Stimulated activated naive B cell treated with anti-CD40 and anti-IgM and Interleukin-4, amounts not matched to agents 10 μg/mL and 1 μg/mL and 100 μg/mL, for 72 hours (primary cell): ENCODE data around the gene RSRC1.
A peak's percentile ranks its signal among the peaks of the same experiment; 100 is the strongest.
"Not testable (repeated sequence)": the region's sequence is repeated elsewhere in the genome, so short reads cannot be mapped to it uniquely, and the experiment has no call there.

Experiments
- ATAC-seq, 2 donors: fragments of 150-1000 bp; cut with Tn5 transposase; replicated peaks; 2 replicates each; pipeline ENCODE4 v1.10.0; 2021; ENCODE audit warnings: moderate library complexity in 1 of 2
- DNase-seq: peaks from one replicate; pipeline ENCODE4 v3.0.0; 2021
- H3K27ac Mint-ChIP-seq: one replicate; pipeline ENCODE4 v1.8.0; 2022; ENCODE audit warnings: mild to moderate bottlenecking, mixed read lengths
- H3K27me3 Mint-ChIP-seq, 2 donors: one replicate each; pipeline ENCODE4 v1.8.0; 2022; ENCODE audit warnings: mixed read lengths in 2 of 2
- H3K36me3 Mint-ChIP-seq, 2 donors: one replicate each; pipeline ENCODE4 v1.8.0; 2022; ENCODE audit warnings: mixed read lengths in 2 of 2, mild to moderate bottlenecking in 1 of 2
- H3K4me1 Mint-ChIP-seq, 2 donors: one replicate each; pipeline ENCODE4 v1.8.0; 2022; ENCODE audit warnings: mixed read lengths in 2 of 2, mild to moderate bottlenecking in 1 of 2
- H3K4me3 Mint-ChIP-seq, 2 donors: one replicate each; pipeline ENCODE4 v1.8.0; 2022; ENCODE audit warnings: mild to moderate bottlenecking in 2 of 2, mixed read lengths in 2 of 2, moderate library complexity in 1 of 2
- H3K9me3 Mint-ChIP-seq, 2 donors: one replicate each; pipeline ENCODE4 v1.8.0; 2022; ENCODE audit warnings: mixed read lengths in 2 of 2, mild to moderate bottlenecking in 1 of 2

RSRC1 gene

DNA sequence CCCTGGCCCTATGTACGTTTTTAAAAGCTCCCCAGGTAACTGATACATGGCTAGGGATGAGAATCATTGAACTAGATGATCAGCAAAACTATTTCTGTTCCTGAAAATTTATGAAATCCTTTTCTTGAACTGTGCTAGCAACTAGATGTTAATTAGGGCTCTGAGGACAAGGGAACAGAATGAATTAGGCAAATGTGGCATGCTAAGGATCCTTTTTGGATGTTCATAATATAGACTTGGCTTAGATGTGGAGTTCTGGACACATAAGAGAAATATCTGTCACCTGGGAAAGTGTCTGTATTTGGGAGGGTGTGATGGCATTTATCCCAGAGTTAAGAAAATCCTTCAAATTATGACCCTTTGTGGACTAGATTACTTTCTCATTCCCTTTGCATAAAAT, 71.2 kb downstream of the RSRC1 start:
- Mint-ChIP-seq H3K4me3 (no peak overlapping the region), H3K4me1 (no peaks in the 10 kb centered on the region), H3K27me3 (no peaks in the 10 kb centered on the region), H3K9me3 (peaks cover 5 to 8% of the 10 kb centered on the region in 2 donors), H3K27ac (no peak overlapping the region), H3K36me3 (peaks cover 10 to 13% of the 10 kb centered on the region in 2 donors)
- no peak for ATAC-seq
- DNase-seq = no peak

GRCh38 chr3:158185711-158186110, 75.8 kb downstream of the RSRC1 start:
- H3K27ac Mint-ChIP-seq = no peak overlapping the region
- ATAC-seq (no peak), DNase-seq (no peak)
- H3K9me3 Mint-ChIP-seq = peaks cover 0 to 1% of the 10 kb centered on the region in 2 donors
- peaks cover 5 to 9% of the 10 kb centered on the region in 2 donors for H3K36me3 Mint-ChIP-seq
- H3K4me3 Mint-ChIP-seq = no peak overlapping the region
- no peaks in the 10 kb centered on the region for H3K27me3 Mint-ChIP-seq
- peaks cover 0 to 5% of the 10 kb centered on the region in 2 donors for H3K4me1 Mint-ChIP-seq

- Mint-ChIP-seq H3K36me3 (peaks cover 41 to 71% of the 10 kb centered on the region in 2 donors), H3K4me1 (peaks cover 0 to 3% of the 10 kb centered on the region in 2 donors), H3K9me3 (peaks cover 24% of the 10 kb centered on the region in 2 donors), H3K27me3 (no peaks in the 10 kb centered on the region), H3K4me3 (no peak overlapping the region), H3K27ac (no peak overlapping the region)
- no peak for DNase-seq
- ATAC-seq = no peak
Observed at GRCh38 chr3:158200955-158201354, 91.1 kb downstream of the RSRC1 start.

GRCh38 chr3:158205324-158205723, 95.4 kb downstream of the RSRC1 start:
- H3K36me3 Mint-ChIP-seq = peaks cover 26 to 47% of the 10 kb centered on the region in 2 donors
- H3K4me3 Mint-ChIP-seq = no peak overlapping the region
- no peak for ATAC-seq

GRCh38 chr3:158205994-158206393, 96.1 kb downstream of the RSRC1 start:
- no peak overlapping the region for H3K27ac Mint-ChIP-seq
- ATAC-seq (no peak), DNase-seq (no peak)
- no peak overlapping the region for H3K4me3 Mint-ChIP-seq
- peaks cover 24 to 45% of the 10 kb centered on the region in 2 donors for H3K36me3 Mint-ChIP-seq
- H3K9me3 Mint-ChIP-seq = peaks cover 4 to 5% of the 10 kb centered on the region in 2 donors
- H3K4me1 Mint-ChIP-seq = no peaks in the 10 kb centered on the region
- no peaks in the 10 kb centered on the region for H3K27me3 Mint-ChIP-seq

More at GRCh38 chr3:158205324-158205723, 95.4 kb downstream of the RSRC1 start:
- Mint-ChIP-seq H3K9me3 (peaks cover 6 to 11% of the 10 kb centered on the region in 2 donors), H3K27ac (no peak overlapping the region), H3K4me1 (no peaks in the 10 kb centered on the region), H3K27me3 (no peaks in the 10 kb centered on the region)
- no peak for DNase-seq

DNA sequence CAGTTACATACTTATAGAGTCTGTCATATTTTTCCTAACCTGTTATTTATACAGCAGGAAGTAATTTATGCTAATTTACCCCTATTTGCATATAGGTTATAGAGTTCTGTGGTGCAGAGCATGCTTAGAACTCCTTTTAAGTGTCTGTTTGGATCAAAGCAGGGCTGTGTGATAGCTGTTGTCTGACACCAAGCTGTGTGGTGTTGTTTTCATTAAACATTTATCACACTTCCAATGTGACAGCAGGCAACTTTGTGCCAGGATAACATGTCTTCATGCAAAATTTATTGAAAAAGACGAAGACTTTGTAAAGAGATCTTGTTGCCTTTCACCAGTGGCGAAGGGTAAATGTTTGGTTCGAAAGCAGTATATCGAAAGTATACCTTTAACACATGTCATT, 100.2 kb downstream of the RSRC1 start:
- Mint-ChIP-seq H3K27ac (no peak overlapping the region), H3K9me3 (no peaks in the 10 kb centered on the region), H3K4me1 (no peaks in the 10 kb centered on the region), H3K4me3 (no peak overlapping the region), H3K27me3 (no peaks in the 10 kb centered on the region), H3K36me3 (peaks cover 19 to 35% of the 10 kb centered on the region in 2 donors)
- ATAC-seq = no peak
- DNase-seq = no peak

DNA sequence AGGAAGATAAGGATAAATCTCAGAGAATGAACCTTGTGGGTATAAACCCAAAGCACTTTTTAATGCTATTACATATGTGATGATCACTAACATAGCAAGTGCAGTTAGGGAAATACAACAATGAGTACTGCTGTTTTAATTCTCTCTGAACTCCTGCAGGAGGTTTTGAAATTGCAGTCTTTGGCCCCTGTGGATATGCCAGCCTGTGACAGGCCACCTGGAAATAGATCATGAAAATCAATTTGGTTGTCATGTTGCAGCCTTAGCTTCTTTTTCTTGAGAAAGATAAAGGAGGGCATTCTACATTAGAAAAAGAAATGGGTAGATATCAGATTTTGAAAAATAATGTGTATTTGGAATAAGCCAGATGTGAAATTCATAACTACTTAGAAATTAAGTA, 103.6 kb downstream of the RSRC1 start:
- Mint-ChIP-seq H3K4me3 (no peak overlapping the region), H3K4me1 (no peaks in the 10 kb centered on the region), H3K36me3 (peaks cover 18 to 39% of the 10 kb centered on the region in 2 donors), H3K27me3 (no peaks in the 10 kb centered on the region), H3K27ac (no peak overlapping the region), H3K9me3 (no peaks in the 10 kb centered on the region)
- DNase-seq (no peak), ATAC-seq (no peak)

- Mint-ChIP-seq H3K4me3 (no peak overlapping the region), H3K27me3 (no peaks in the 10 kb centered on the region), H3K9me3 (no peaks in the 10 kb centered on the region), H3K27ac (no peak overlapping the region), H3K36me3 (peaks cover 11 to 30% of the 10 kb centered on the region in 2 donors), H3K4me1 (peaks cover 0 to under 1% of the 10 kb centered on the region in 2 donors)
- no peak for ATAC-seq
- no peak for DNase-seq
Observed at GRCh38 chr3:158217992-158218391, 108.1 kb downstream of the RSRC1 start.

GRCh38 chr3:158220575-158220974, 110.7 kb downstream of the RSRC1 start:
- H3K27ac Mint-ChIP-seq = no peak overlapping the region
- peaks cover 4 to 18% of the 10 kb centered on the region in 2 donors for H3K36me3 Mint-ChIP-seq
- no peak for ATAC-seq
- no peaks in the 10 kb centered on the region for H3K9me3 Mint-ChIP-seq
- DNase-seq = no peak
- H3K4me1 Mint-ChIP-seq = peaks cover 0 to 1% of the 10 kb centered on the region in 2 donors
- H3K27me3 Mint-ChIP-seq = no peaks in the 10 kb centered on the region
- no peak overlapping the region for H3K4me3 Mint-ChIP-seq

GRCh38 chr3:158221426-158221825, 111.5 kb downstream of the RSRC1 start:
- ATAC-seq = no peak
- no peak for DNase-seq
- H3K9me3 Mint-ChIP-seq = no peaks in the 10 kb centered on the region
- peaks cover 0 to 1% of the 10 kb centered on the region in 2 donors for H3K4me1 Mint-ChIP-seq
- no peak overlapping the region for H3K4me3 Mint-ChIP-seq
- no peaks in the 10 kb centered on the region for H3K27me3 Mint-ChIP-seq
- peaks cover 4 to 23% of the 10 kb centered on the region in 2 donors for H3K36me3 Mint-ChIP-seq
- H3K27ac Mint-ChIP-seq = no peak overlapping the region

DNA sequence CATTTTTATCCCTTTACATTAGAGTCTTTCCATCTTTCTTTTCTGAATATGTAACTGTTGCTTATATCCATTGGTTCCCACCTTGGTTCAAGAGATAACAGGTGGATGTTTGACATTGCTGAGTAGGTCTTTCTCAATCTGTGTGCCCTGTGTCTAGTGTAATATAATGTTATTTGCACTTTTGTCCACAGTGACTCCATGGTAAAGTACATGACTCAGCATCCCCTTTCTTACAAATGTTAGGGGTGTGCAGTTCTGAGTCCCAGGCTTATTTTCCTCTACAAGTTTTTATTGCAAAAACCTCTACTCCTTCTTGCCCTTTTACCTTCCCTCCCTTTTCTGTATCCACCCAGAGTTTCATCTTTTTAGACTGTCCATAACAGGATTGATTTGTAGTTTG, 116.5 kb downstream of the RSRC1 start:
- H3K4me1 Mint-ChIP-seq = peaks cover 0 to 1% of the 10 kb centered on the region in 2 donors
- no peaks in the 10 kb centered on the region for H3K27me3 Mint-ChIP-seq
- no peak overlapping the region for H3K4me3 Mint-ChIP-seq
- ATAC-seq (no peak), DNase-seq (no peak)
- no peak overlapping the region for H3K27ac Mint-ChIP-seq
- peaks cover 7 to 25% of the 10 kb centered on the region in 2 donors for H3K36me3 Mint-ChIP-seq
- H3K9me3 Mint-ChIP-seq = no peaks in the 10 kb centered on the region

GRCh38 chr3:158228942-158229341, 119.1 kb downstream of the RSRC1 start:
- not testable (repeated sequence) for DNase-seq, H3K4me3 Mint-ChIP-seq, H3K4me1 Mint-ChIP-seq, H3K9me3 Mint-ChIP-seq, H3K27ac Mint-ChIP-seq, ATAC-seq, H3K27me3 Mint-ChIP-seq
- peaks cover 3 to 16% of the 10 kb centered on the region in 2 donors for H3K36me3 Mint-ChIP-seq

- Mint-ChIP-seq H3K27me3 (no peaks in the 10 kb centered on the region), H3K9me3 (peaks cover 6 to 8% of the 10 kb centered on the region in 2 donors), H3K4me1 (no peaks in the 10 kb centered on the region), H3K4me3 (no peak overlapping the region), H3K36me3 (peaks cover 19 to 22% of the 10 kb centered on the region in 2 donors), H3K27ac (no peak overlapping the region)
- DNase-seq (no peak), ATAC-seq (no peak)
Observed at GRCh38 chr3:158233791-158234190, 123.9 kb downstream of the RSRC1 start.

GRCh38 chr3:158244274-158244673, 134.4 kb downstream of the RSRC1 start:
- H3K27ac Mint-ChIP-seq = no peak overlapping the region
- peaks cover 8 to 27% of the 10 kb centered on the region in 2 donors for H3K4me1 Mint-ChIP-seq
- ATAC-seq (no peak), DNase-seq (no peak)
- H3K27me3 Mint-ChIP-seq = no peaks in the 10 kb centered on the region
- peaks cover 16 to 23% of the 10 kb centered on the region in 2 donors for H3K9me3 Mint-ChIP-seq
- peaks cover 33 to 52% of the 10 kb centered on the region in 2 donors for H3K36me3 Mint-ChIP-seq
- H3K4me3 Mint-ChIP-seq = no peak overlapping the region

DNA sequence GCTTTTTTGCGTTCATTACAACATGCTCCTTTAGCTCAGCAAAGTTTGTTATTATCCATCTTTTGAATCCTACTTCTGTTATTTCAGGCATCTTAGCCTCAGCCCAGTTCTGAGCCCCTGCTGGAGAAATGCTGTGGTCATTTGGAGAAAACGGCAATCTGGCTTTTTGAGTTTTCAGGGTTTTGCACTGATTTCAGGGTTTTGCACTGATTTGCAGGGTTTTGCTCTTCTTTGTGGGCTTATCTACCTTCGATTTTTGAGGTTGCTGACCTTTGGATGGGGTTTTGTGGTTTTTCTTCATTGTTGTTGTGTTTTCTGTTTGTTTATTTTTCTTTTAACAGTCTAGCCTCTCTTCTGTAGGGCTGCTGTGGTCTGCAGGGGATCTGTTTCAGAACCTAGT, 137.4 kb downstream of the RSRC1 start:
- DNase-seq (no peak), ATAC-seq (no peak)
- H3K4me3 Mint-ChIP-seq = no peak overlapping the region
- peaks cover 8 to 28% of the 10 kb centered on the region in 2 donors for H3K4me1 Mint-ChIP-seq
- no peak overlapping the region for H3K27ac Mint-ChIP-seq
- H3K36me3 Mint-ChIP-seq = peaks cover 45 to 69% of the 10 kb centered on the region in 2 donors
- H3K27me3 Mint-ChIP-seq = no peaks in the 10 kb centered on the region
- H3K9me3 Mint-ChIP-seq = peaks cover 16 to 30% of the 10 kb centered on the region in 2 donors

- Mint-ChIP-seq H3K27me3 (no peaks in the 10 kb centered on the region), H3K4me1 (peaks cover 8 to 28% of the 10 kb centered on the region in 2 donors), H3K4me3 (no peak overlapping the region), H3K9me3 (peaks cover 21 to 35% of the 10 kb centered on the region in 2 donors), H3K27ac (no peak overlapping the region), H3K36me3 (peaks cover 49 to 71% of the 10 kb centered on the region in 2 donors)
- DNase-seq = no peak
- ATAC-seq = peak in 1 of 2 donors; percentile 31
Observed at GRCh38 chr3:158248261-158248660, 138.4 kb downstream of the RSRC1 start.
